ENCODE measurements around the gene ACIN1. TPM values are rescaled to one million over a fixed set of nuclear protein-coding genes. Genes with fewer than 3 reads are reported as not detected.

ACIN1 gene
- total and polyA plus RNA-seq, 2 of the 8 experiments (the other 6 are each of a cell fraction or from before 2014, with no cell fraction given), result 132 to 233 TPM

DNA sequence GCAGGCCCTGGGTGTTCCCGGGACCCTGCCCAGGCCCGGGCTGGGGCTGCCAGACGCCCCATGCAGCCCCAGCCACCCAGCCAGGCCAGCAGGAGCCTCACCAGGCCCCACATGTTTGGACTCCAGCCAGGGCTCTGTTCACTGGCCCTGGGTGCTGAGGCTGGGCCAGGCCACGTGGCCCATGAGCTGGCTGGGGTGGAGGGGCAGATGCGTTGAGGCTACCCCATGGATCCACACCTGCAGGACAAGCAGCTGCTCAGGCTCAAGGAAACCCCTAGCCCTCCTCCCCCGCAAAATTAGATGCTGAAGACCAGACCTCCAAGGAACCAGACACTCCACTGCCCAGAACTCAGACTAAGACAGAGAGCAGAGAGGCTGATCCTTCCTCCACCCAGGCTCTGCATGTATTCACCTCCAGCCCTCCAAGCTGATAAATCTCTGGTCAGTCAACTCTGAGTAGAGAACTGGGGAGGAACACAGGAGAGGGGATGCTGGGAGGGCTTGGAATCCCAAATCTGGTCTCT, 39.3 kb downstream of the ACIN1 start:
- Histone ChIP-seq H3K56ac (replicated peaks; ENCODE audit: insufficient read length, low read depth, low read length) (no peak overlapping the region), H3K14ac (ENCODE audit: insufficient read length) (no peak overlapping the region), H2BK120ac (replicated peaks; ENCODE audit: low read depth, low read length) (no peak overlapping the region), H2BK12ac (ENCODE audit: low read depth, low read length) (no peak overlapping the region), H3K23ac (ENCODE audit: insufficient read length) (no peak overlapping the region), H3K9ac (replicated peaks in 1 of 4; ENCODE audit: extremely low read depth in 1 of 4, low read depth in 3 of 4, low read length in 3 of 4) (no peak overlapping the region), H3K27me3 (replicated peaks in 1 of 4; ENCODE audit: control insufficient read depth in 3 of 4, extremely low read depth in 1 of 4, insufficient read depth in 3 of 4, low read length in 3 of 4) (no peaks in the 10 kb centered on the region; a peak in 1 of 7 replicates), H3K4me2 (ENCODE audit: insufficient read depth in 1 of 2, low read depth in 2 of 2, low read length in 2 of 2) (peak overlapping the region; percentile 89 to 91), H2BK5ac (ENCODE audit: low read depth, low read length) (0 out of 2 replicates have a peak overlapping the region, but pooled peaks have one; percentile 15), H4K20me1 (replicated peaks in 1 of 2; ENCODE audit: control insufficient read depth in 1 of 2, insufficient read depth in 2 of 2, low read length in 2 of 2) (peaks cover 0 to 4% of the 10 kb centered on the region in 2 experiments), H3K23me2 (ENCODE audit: low read depth, low read length) (peaks cover 12% of the 10 kb centered on the region), H4K8ac (ENCODE audit: extremely low read depth, insufficient read depth, low read length) (no peak overlapping the region), H2AFZ (ENCODE audit: low read length) (no peak overlapping the region), H3K79me2 (ENCODE audit: control insufficient read depth in 1 of 2, insufficient read depth in 2 of 2, low read length in 2 of 2) (no peaks in the 10 kb centered on the region), H3K4me3 (ENCODE audit: extremely low read depth in 1 of 4, insufficient read depth in 2 of 4, low read depth in 3 of 4, low read length in 4 of 4) (peak overlapping the region in 2 of 4 experiments; percentile 34 to 82; a peak in 2 of 8 replicates), H3K4me1 (replicated peaks in 1 of 4; ENCODE audit: control insufficient read depth in 3 of 4, insufficient read depth in 4 of 4, low read length in 3 of 4) (peaks cover 0 to 15% (median 4%) of the 10 kb centered on the region in 4 experiments; a peak in 4 of 7 replicates), H2AK5ac (ENCODE audit: low read depth, low read length) (no peak overlapping the region), H2BK20ac (ENCODE audit: low read length) (0 out of 2 replicates have a peak overlapping the region, but pooled peaks have one; percentile 61), H4K5ac (ENCODE audit: insufficient read length, low read depth, low read length) (no peak overlapping the region), H3K18ac (ENCODE audit: extremely low read depth, low read length) (0 out of 2 replicates have a peak overlapping the region, but pooled peaks have one; percentile 53), H2BK15ac (ENCODE audit: low read length) (no peak overlapping the region), H3K4ac (replicated peaks; ENCODE audit: insufficient read length, low read depth, low read length) (no peak overlapping the region), H3K79me1 (ENCODE audit: low read depth, low read length) (no peaks in the 10 kb centered on the region), H3K27ac (ENCODE audit: low read depth, low read length) (no peak overlapping the region), H3K36me3 (ENCODE audit: control insufficient read depth in 2 of 4, insufficient read depth in 4 of 4, low read length in 3 of 4) (peaks cover 3 to 19% (median 13%) of the 10 kb centered on the region in 4 experiments; a peak in 7 of 8 replicates), H3K9me3 (ENCODE audit: insufficient read depth in 2 of 2, low read depth in 1 of 2, low read length in 1 of 2) (no peaks in the 10 kb centered on the region), H4K91ac (replicated peaks; ENCODE audit: insufficient read length, low read length) (no peak overlapping the region)
- FAIRE-seq (no peak), DNase-seq (ENCODE audit: low read depth in 1 of 2, low spot score in 2 of 2) (no peak)
- CTCF ChIA-PET (ENCODE audit: partially characterized antibody), result interaction anchor here (0.6 to 29.2 kb wide), 25 partner anchors 8 to 290 kb away, joined by 3 to 785 read pairs (median 5); partner anchors contain the start of genes AJUBA and PSMB11
- 90% methylated on average over 6 of the region's 6 CpGs; no CpG with 5 or more reads in 1 of the 2 experiments for WGBS, 2 experiments (ENCODE audit: extremely low coverage in 1 of 2, insufficient coverage in 1 of 2, insufficient read length in 1 of 2, insufficient replicate concordance in 2 of 2, low coverage in 1 of 2, low lambda C conversion rate in 2 of 2, missing lambda C conversion rate in 1 of 2)
- POLR2A ChIA-PET (ENCODE audit: partially characterized antibody), result interaction anchor here (0.7 to 6.2 kb wide), 10 partner anchors 11 to 126 kb away, joined by 3 to 65 read pairs (median 6); partner anchors contain the start of genes ACIN1, AJUBA, PRMT5 and PSMB5
- TF ChIP-seq BACH1 (IDR thresholded peaks at IDR 0.05; ENCODE audit: low read length) (no peak), POU5F1 (IDR thresholded peaks at IDR 0.05; ENCODE audit: low read depth, low read length) (no peak), TAF7 (optimal IDR thresholded peaks at IDR 0.05; ENCODE audit: borderline replicate concordance, low read depth, low read length) (no peak)
- TF ChIP-seq, protein P1, sequence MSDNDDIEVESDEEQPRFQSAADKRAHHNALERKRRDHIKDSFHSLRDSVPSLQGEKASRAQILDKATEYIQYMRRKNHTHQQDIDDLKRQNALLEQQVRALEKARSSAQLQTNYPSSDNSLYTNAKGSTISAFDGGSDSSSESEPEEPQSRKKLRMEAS (IDR thresholded peaks at IDR 0.05), result no peak
